Pancreas (tissue), 10 donors: ENCODE results near the gene TMEM63B. TPM values are rescaled to one million over a fixed set of nuclear protein-coding genes. Genes with fewer than 3 reads are reported as not detected.
"Not testable (repeated sequence)": the region's sequence is repeated elsewhere in the genome, so short reads cannot be mapped to it uniquely, and the experiment has no call there.

Experiments
- ATAC-seq, 4 donors: fragments of 200-7000 bp; cut with Tn5 transposase; one replicate each; pipeline versions ENCODE4 v1.8.0 to v1.9.1; 2020; ENCODE audit warnings: mild to moderate bottlenecking in 4 of 4, moderate library complexity in 4 of 4
- DNase-seq, 6 donors: peaks; one replicate each; pipeline ENCODE4 v3.0.0-alpha.2; 2020
- FAIRE-seq: peaks from 2 replicates; lab custom pipeline; 2012; peaks lifted over from hg19 to GRCh38; lab: Jason Lieb, UNC
- H3K27ac ChIP-seq, 4 donors: fragments of 200-600 bp; sonication (generic); 1 replicate in 3 of 4; 2 replicates in 1 of 4; pipeline versions ENCODE4 v1.5.0 to v1.8.0; 2020
- H3K27me3 ChIP-seq, 4 donors: fragments of 200-600 bp; one replicate each; pipeline ENCODE4 v1.8.0; 2021
- H3K36me3 ChIP-seq, 3 donors: fragments of 200-600 bp; sonication (generic) in 1 of 3; one replicate each; pipeline versions ENCODE4 v1.5.0 to v1.8.0; 2020 to 2021
- H3K4me1 ChIP-seq, 3 donors: fragments of 200-600 bp; one replicate each; pipeline ENCODE4 v1.8.0; 2021
- H3K4me3 ChIP-seq, 4 donors: fragments of 200-600 bp; sonication (generic) in 2 of 4; one replicate each; pipeline versions ENCODE4 v1.5.0 to v1.8.0; 2020 to 2021
- H3K9me3 ChIP-seq, 4 donors: fragments of 200-600 bp; one replicate each; pipeline ENCODE4 v1.8.0; 2021
- CTCF ChIP-seq, 4 donors: fragments of 200-600 bp; sonication (generic) in 3 of 4; IDR thresholded peaks; one replicate each; pipeline versions ENCODE4 v1.5.0 to v1.8.0; 2021; ENCODE audit warnings: antibody characterized with exemption in 4 of 4
- WGBS, 2 donors: extraction: QIAGEN DNeasy Blood & Tissue Kit; methylation state at CpG; one replicate each; pipeline ENCODE4 v1.1.7; 2013; 5-methylcytosine and 5-hydroxymethylcytosine counted together
- intact Hi-C, 3 donors: fragments of 100-400 bp; cut with DNase I; formaldehyde crosslinking; loops; one replicate each; pipeline versions ENCODE4 v1.11.1 to v1.14.2; 2022
- polyA plus RNA-seq, 2 donors: library from polyadenylated mRNA; stranded (reverse); fragments of 200-250 nt; gene quantifications; one replicate each; pipeline ENCODE4 v1.2.3, GENCODE V29; 2013
- total RNA-seq, 6 donors: library from RNA; stranded (reverse); fragmentation: NEBNext Ultra II Directional in 4 of 6; extraction: Animal tissue kit (Norgen Biotek cat#: 25700) in 4 of 6; gene quantifications; one replicate each; pipeline versions ENCODE4 v1.2.1 to v1.2.4, GENCODE V29; 2021 to 2023
- donor health status: healthy with polysubstance abuse.
- donor health status: DM: no; HTN: no; CAD: no; lungs with moderate emphysema.
- donor health status: DM: no; HTN: no; CAD: no.
- donor health status: control.
- donor health status: control.
- donor health status: Bipolar disorder and iron deficiency.
- donor health status: DM: yes; HTN: yes; CAD: no.
- donor health status: DM: no; HTN: no; CAD: no.
- donor health status: DM: no; HTN: no; CAD: no.
- donor health status: DM: yes; HTN: yes; CAD: no.

TMEM63B gene
- total and polyA plus RNA-seq, 8 donors, result 7.2 to 19.9 (median 11.9) TPM

DNA sequence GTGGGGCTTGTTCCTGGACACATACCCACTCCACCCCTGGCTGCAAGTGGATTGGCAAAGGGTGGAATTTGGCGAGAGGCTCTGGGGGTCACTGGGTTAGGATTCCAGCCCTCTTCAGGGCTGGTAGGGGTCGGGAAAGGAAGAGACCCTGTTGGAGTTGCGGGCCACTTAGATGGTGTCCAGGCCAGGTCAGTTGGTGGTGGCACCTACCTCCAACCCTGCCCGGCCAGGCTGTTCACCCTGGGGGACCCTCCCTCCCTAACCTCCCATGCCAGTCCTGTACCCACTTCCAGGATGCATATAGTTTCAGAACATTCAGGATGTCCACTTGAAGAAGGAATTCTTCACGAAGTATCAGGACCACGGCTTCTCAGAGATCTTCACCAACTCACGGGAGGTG, 52.3 kb downstream of the TMEM63B start:
- intact Hi-C loops, result loop anchor here in 1 of 3 donors (10.0 kb wide), 1 partner anchor 155 kb away; no protein-coding TSS in a partner anchor
- no peak overlapping the region for H3K4me3 ChIP-seq
- no peaks in the 10 kb centered on the region for H3K4me1 ChIP-seq
- FAIRE-seq (no peak), ATAC-seq (no peak), DNase-seq (no peak)
- no peaks in the 10 kb centered on the region for H3K9me3 ChIP-seq
- H3K27ac ChIP-seq, result no peak overlapping the region
- 87 to 93% methylated on average over 7 of the region's 7 CpGs for WGBS, 2 donors
- no peaks in the 10 kb centered on the region for H3K27me3 ChIP-seq
- no peak for TF ChIP-seq CTCF (IDR thresholded peaks at IDR 0.05)
- no peaks in the 10 kb centered on the region for H3K36me3 ChIP-seq

- H3K4me3 ChIP-seq, result no peak overlapping the region
- ATAC-seq (no peak), FAIRE-seq (no peak), DNase-seq (no peak)
- intact Hi-C loops, result no loop called here
- WGBS, 2 donors, result 88 to 98% methylated on average over 4 of the region's 4 CpGs
- TF ChIP-seq CTCF (IDR thresholded peaks at IDR 0.05), result no peak
- no peaks in the 10 kb centered on the region for H3K9me3 ChIP-seq
- no peaks in the 10 kb centered on the region for H3K36me3 ChIP-seq
- no peak overlapping the region for H3K27ac ChIP-seq
- H3K27me3 ChIP-seq, result no peaks in the 10 kb centered on the region
- H3K4me1 ChIP-seq, result no peaks in the 10 kb centered on the region
Measured at GRCh38 chr6:44180406-44180805, 53.1 kb downstream of the TMEM63B start.

- no peak for ATAC-seq
- no peak for TF ChIP-seq CTCF (IDR thresholded peaks at IDR 0.05)
- 93 to 96% methylated on average over 4 of the region's 4 CpGs for WGBS, 2 donors
- H3K9me3 ChIP-seq, result no peaks in the 10 kb centered on the region
- no peaks in the 10 kb centered on the region for H3K4me1 ChIP-seq
- no peaks in the 10 kb centered on the region for H3K36me3 ChIP-seq
- intact Hi-C loops, result no loop called here
- no peak overlapping the region for H3K27ac ChIP-seq
- no peak for FAIRE-seq
- H3K27me3 ChIP-seq, result no peaks in the 10 kb centered on the region
- no peak overlapping the region for H3K4me3 ChIP-seq
- no peak for DNase-seq
Measured at GRCh38 chr6:44180886-44181285, 53.5 kb downstream of the TMEM63B start.

GRCh38 chr6:44181784-44182183, 54.4 kb downstream of the TMEM63B start:
- H3K36me3 ChIP-seq, DNase-seq, H3K4me3 ChIP-seq, FAIRE-seq, H3K27ac ChIP-seq, H3K4me1 ChIP-seq, H3K27me3 ChIP-seq, H3K9me3 ChIP-seq, intact Hi-C loops, ATAC-seq: not testable (repeated sequence)

DNA sequence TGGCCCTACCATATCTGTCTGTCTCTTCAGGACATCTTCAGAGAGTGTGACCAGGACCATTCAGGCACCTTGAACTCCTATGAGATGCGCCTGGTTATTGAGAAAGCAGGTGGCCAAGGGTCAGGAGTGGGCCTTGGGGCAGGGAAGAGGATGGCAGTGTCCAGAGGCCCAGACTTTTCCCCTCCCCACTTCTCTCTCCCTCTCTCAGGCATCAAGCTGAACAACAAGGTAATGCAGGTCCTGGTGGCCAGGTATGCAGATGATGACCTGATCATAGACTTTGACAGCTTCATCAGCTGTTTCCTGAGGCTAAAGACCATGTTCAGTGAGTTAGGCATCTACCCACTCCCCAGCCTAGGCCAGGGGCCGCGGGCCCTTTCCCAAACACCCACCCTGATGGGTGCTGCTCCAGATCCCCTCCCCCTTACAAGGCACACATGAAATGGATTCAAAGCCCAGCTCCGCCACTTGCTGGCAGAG, 55.6 kb downstream of the TMEM63B start:
- Histone ChIP-seq H3K9me3 (no peaks in the 10 kb centered on the region), H3K27me3 (no peaks in the 10 kb centered on the region), H3K4me3 (no peak overlapping the region), H3K27ac (no peak overlapping the region), H3K4me1 (no peaks in the 10 kb centered on the region), H3K36me3 (no peaks in the 10 kb centered on the region)
- no peak for DNase-seq
- FAIRE-seq, result no peak
- no peak for TF ChIP-seq CTCF (IDR thresholded peaks at IDR 0.05)
- intact Hi-C loops, result no loop called here
- 82 to 95% methylated on average over 4 of the region's 4 CpGs for WGBS, 2 donors
- ATAC-seq, result no peak
